ENCODE results near the gene SPTBN1. TPM values are rescaled to one million over a fixed set of nuclear protein-coding genes. Genes with fewer than 3 reads are reported as not detected.
A peak's percentile ranks its signal among the peaks of the same experiment; 100 is the strongest.

The SPTBN1 gene
- total and polyA plus RNA-seq, 9 donors, result 108 to 314 (median 232) TPM

DNA sequence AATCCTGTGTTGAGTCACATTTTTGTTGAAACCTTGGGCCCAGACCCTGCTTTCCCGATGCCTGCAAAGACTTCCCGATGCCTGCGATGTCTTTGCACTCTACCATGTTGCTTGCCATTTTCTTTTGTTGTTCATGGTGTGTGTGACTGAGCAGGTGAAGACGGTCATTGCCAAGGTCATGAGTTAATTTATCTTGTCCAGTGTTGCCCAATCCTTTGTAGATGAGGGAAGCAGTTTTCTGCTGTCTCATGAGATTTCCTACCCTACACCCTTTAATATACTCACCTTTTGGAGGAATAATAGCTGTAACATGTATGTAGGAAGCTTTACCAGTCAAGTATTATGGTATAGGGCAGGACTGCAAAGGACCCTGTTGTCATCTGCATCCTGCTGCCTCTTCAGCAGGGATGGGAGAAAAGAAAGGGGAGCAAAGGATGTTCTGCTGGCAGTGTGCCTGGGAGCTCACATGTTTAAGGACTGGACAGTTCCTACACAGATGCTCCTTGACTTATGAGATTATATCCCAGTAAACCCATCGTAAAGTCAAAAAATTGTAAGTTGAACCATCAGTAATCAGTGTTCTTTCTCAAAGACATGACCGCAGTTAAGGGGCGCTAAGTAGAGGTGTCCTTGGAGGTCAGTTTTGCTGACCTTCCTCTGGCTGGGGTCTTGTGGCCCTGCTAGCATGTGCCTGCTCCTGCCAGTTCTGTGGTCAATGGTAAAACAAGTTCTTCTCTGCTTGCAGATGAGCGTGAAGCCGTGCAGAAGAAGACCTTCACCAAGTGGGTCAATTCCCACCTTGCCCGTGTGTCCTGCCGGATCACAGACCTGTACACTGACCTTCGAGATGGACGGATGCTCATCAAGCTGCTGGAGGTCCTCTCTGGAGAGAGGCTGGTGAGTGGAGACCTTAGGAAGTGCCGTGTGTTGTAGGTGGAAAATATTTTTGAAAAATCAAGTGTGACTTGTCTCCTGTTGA is 142.5 kb downstream of the SPTBN1 start:
- TF ChIP-seq EP300 (IDR thresholded peaks at IDR 0.05) (no peak), POLR2A (IDR thresholded peaks at IDR 0.05) (no peak), CTCF (IDR thresholded peaks at IDR 0.05) (no peak)
- Histone ChIP-seq H3K4me3 (no peak overlapping the region), H3K27me3 (no peaks in the 10 kb centered on the region), H3K4me1 (ENCODE audit: insufficient read depth) (peaks cover 39% of the 10 kb centered on the region), H3K36me3 (no peaks in the 10 kb centered on the region), H3K9me3 (no peaks in the 10 kb centered on the region), H3K27ac (no peak overlapping the region)
- 94% methylated on average over 14 of the region's 14 CpGs for WGBS, 3 donors
- intact Hi-C loops (cut with DNase I), result no loop called here
- DNase-seq, result no peak

DNA sequence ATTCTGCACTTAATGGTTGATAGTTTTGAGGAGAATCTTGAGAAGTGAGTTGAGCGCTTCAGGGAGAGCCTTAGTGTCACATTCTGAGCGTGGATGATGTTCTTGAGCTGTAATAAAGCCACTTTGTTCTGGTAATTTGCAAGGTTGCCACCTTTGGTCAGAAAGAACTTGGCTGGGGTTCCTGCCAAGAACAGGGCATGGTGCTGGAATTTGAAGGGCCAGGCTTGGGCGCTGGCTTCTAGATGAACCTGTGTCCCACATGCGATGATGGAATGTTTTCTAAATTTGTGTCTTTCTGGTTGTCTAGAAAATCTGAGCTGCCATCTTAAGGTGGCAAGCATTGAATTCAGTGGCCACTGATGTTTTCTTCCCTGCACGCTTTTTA is 143.2 kb downstream of the SPTBN1 start:
- no peaks in the 10 kb centered on the region for H3K27me3 ChIP-seq
- H3K4me3 ChIP-seq, result no peak overlapping the region
- WGBS, 3 donors, result 93 to 98% (median 96%) methylated on average over 5 of the region's 5 CpGs
- H3K9me3 ChIP-seq, result no peaks in the 10 kb centered on the region
- H3K27ac ChIP-seq, result no peak overlapping the region
- TF ChIP-seq POLR2A (IDR thresholded peaks at IDR 0.05) (no peak), EP300 (IDR thresholded peaks at IDR 0.05) (no peak), CTCF (IDR thresholded peaks at IDR 0.05) (no peak)
- H3K36me3 ChIP-seq, result no peaks in the 10 kb centered on the region
- no peak for DNase-seq
- peaks cover 43% of the 10 kb centered on the region for H3K4me1 ChIP-seq (ENCODE audit: insufficient read depth)
- intact Hi-C loops (cut with DNase I), result no loop called here

DNA sequence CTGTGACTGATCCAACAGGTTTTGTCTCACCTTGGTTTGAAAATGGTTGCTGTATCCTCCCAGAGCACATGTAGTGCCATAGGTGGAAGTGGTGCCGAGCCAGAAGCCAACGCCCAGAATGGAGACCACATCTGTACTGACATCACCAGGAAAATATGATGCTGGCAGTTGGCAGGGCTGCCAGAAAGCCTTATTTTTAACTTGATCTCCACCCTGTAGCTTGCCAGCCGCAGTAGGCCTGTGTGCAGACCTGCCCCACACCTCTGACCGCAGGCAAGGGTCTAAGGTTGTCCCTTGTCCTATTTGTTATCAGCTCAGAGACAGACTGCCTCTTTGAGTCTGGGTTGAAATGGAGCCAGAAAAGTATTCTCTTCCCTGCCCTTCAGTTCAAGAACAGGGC is 143.8 kb downstream of the SPTBN1 start:
- no peak for TF ChIP-seq EP300 (IDR thresholded peaks at IDR 0.05)
- TF ChIP-seq CTCF (IDR thresholded peaks at IDR 0.05), result no peak
- TF ChIP-seq POLR2A (IDR thresholded peaks at IDR 0.05), result no peak
- Histone ChIP-seq H3K4me3 (no peak overlapping the region), H3K9me3 (no peaks in the 10 kb centered on the region), H3K27ac (no peak overlapping the region), H3K4me1 (ENCODE audit: insufficient read depth) (peaks cover 48% of the 10 kb centered on the region), H3K27me3 (no peaks in the 10 kb centered on the region), H3K36me3 (no peaks in the 10 kb centered on the region)
- intact Hi-C loops (cut with DNase I), result no loop called here
- 71 to 81% (median 75%) methylated on average over 4 of the region's 4 CpGs for WGBS, 3 donors
- DNase-seq, result peak in 1 of 5 donors; percentile 35

DNA sequence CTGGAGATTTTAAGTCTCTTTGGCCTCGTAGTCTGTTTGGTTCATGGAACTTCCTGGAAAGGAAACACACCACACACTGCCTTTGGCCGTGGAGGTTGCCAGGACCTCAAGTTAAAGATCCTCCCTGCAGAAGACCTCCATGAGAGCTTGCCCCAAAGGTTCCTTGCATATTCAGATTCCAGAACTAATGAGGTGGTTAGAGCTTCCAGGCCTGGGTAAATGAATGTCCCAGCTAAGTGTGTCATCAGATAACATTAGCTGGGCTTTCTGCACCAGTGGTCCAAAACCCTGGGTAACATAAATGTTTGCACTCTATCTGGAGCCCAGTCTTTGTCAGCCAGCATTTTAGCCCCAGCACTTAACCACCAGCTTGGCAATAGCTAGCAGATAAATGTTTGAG is 145.2 kb downstream of the SPTBN1 start:
- no peaks in the 10 kb centered on the region for H3K27me3 ChIP-seq
- no peak for DNase-seq
- no peaks in the 10 kb centered on the region for H3K9me3 ChIP-seq
- H3K27ac ChIP-seq, result no peak overlapping the region
- intact Hi-C loops (cut with DNase I), result no loop called here
- H3K4me1 ChIP-seq (ENCODE audit: insufficient read depth), result peaks cover 38% of the 10 kb centered on the region
- H3K36me3 ChIP-seq, result no peaks in the 10 kb centered on the region
- WGBS, 3 donors, result 33 to 58% (median 52%) methylated on average over 2 of the region's 2 CpGs
- TF ChIP-seq EP300 (IDR thresholded peaks at IDR 0.05), result no peak
- no peak overlapping the region for H3K4me3 ChIP-seq

DNA sequence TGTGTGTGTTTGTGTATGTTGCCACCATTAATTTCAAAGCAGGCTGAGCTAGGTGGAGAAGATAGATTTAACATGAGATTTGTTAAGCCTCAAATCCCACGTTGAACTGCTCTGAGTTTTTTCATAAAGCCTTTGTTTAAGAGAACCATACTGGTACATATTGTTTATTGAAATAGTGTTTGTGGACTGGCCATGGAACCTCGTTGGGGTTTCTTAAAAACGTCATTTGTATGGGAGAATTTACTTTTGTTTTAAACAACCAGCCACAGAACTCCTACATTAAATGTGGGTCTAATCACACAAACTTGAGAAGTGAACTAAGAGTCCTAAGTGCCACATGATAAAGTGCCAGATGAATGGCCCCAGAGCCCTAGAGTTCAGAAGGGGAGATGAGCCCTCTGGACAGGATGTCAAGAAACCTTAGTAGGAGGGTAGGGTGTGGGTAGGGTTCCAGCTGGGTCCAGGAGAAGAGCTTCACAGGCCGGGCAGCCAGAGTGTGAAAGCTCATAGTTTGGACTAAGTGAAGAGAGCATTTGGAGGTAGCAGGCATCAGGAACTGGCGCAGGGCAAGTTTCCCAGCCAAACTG is 146.7 kb downstream of the SPTBN1 start:
- WGBS, 3 donors, result 57 to 66% (median 64%) methylated on average over 5 of the region's 5 CpGs
- intact Hi-C loops (cut with DNase I), result no loop called here

More for the DNA sequence above, 146.7 kb downstream of the SPTBN1 start:
- no peaks in the 10 kb centered on the region for H3K36me3 ChIP-seq
- no peak for DNase-seq
- peaks cover 30% of the 10 kb centered on the region for H3K4me1 ChIP-seq (ENCODE audit: insufficient read depth)
- TF ChIP-seq EP300 (IDR thresholded peaks at IDR 0.05) (no peak), CTCF (IDR thresholded peaks at IDR 0.05) (no peak), POLR2A (IDR thresholded peaks at IDR 0.05) (no peak)
- H3K4me3 ChIP-seq, result no peak overlapping the region
- no peaks in the 10 kb centered on the region for H3K27me3 ChIP-seq
- peak overlapping the region in 1 of 2 donors; percentile 35 for H3K27ac ChIP-seq
- no peaks in the 10 kb centered on the region for H3K9me3 ChIP-seq

Data from ovary (tissue), 9 donors.